ENCODE data around the gene SPDL1. TPM values are rescaled to one million over a fixed set of nuclear protein-coding genes. Genes with fewer than 3 reads are reported as not detected.
"Not testable (repeated sequence)": the region's sequence is repeated elsewhere in the genome, so short reads cannot be mapped to it uniquely, and the experiment has no call there.

The SPDL1 gene
- polyA plus RNA-seq, 1 experiment: 35.4 TPM

- CTCF ChIA-PET: interaction anchor here (0.7 kb wide), 1 partner anchor 984 kb away, joined by 4 read pairs; no protein-coding TSS in a partner anchor
- POLR2A ChIA-PET: no interaction called here
- no peak for TF ChIP-seq CTCF (IDR thresholded peaks at IDR 0.05; ENCODE audit: insufficient read depth, low read depth, low read length)
- H3K27me3 ChIP-seq (ENCODE audit: control insufficient read depth, insufficient read depth, low read length): no peaks in the 10 kb centered on the region
- no peaks in the 10 kb centered on the region for H3K36me3 ChIP-seq (ENCODE audit: control insufficient read depth, insufficient read depth, low read length)
- no peak overlapping the region for H3K4me3 ChIP-seq (ENCODE audit: low read depth, low read length)
- no peak for DNase-seq (ENCODE audit: low read depth)
Observed at GRCh38 chr5:169615561-169615960, 32.0 kb downstream of the SPDL1 start.

- H3K36me3 ChIP-seq (ENCODE audit: control insufficient read depth, insufficient read depth, low read length); H3K4me3 ChIP-seq (ENCODE audit: low read depth, low read length); H3K27me3 ChIP-seq (ENCODE audit: control insufficient read depth, insufficient read depth, low read length); DNase-seq (ENCODE audit: low read depth); CTCF ChIA-PET; POLR2A ChIA-PET: not testable (repeated sequence)
Observed at GRCh38 chr5:169624307-169624706, 40.7 kb downstream of the SPDL1 start.

- no peak for TF ChIP-seq CTCF (IDR thresholded peaks at IDR 0.05; ENCODE audit: insufficient read depth, low read depth, low read length)
- no peaks in the 10 kb centered on the region for H3K36me3 ChIP-seq (ENCODE audit: control insufficient read depth, insufficient read depth, low read length)
- H3K4me3 ChIP-seq (ENCODE audit: low read depth, low read length): no peak overlapping the region
- ChIA-PET POLR2A (no interaction called here), CTCF (no interaction called here)
- DNase-seq (ENCODE audit: low read depth): peak; percentile 84
- no peaks in the 10 kb centered on the region for H3K27me3 ChIP-seq (ENCODE audit: control insufficient read depth, insufficient read depth, low read length)
Observed at GRCh38 chr5:169626779-169627178, 43.2 kb downstream of the SPDL1 start.

GRCh38 chr5:169627551-169627950, 44.0 kb downstream of the SPDL1 start:
- no peak for DNase-seq (ENCODE audit: low read depth)
- H3K27me3 ChIP-seq (ENCODE audit: control insufficient read depth, insufficient read depth, low read length): no peaks in the 10 kb centered on the region
- H3K36me3 ChIP-seq (ENCODE audit: control insufficient read depth, insufficient read depth, low read length): no peaks in the 10 kb centered on the region
- ChIA-PET CTCF (no interaction called here), POLR2A (no interaction called here)
- no peak for TF ChIP-seq CTCF (IDR thresholded peaks at IDR 0.05; ENCODE audit: insufficient read depth, low read depth, low read length)
- H3K4me3 ChIP-seq (ENCODE audit: low read depth, low read length): no peak overlapping the region

- ChIA-PET POLR2A (no interaction called here), CTCF (no interaction called here)
- no peaks in the 10 kb centered on the region for H3K27me3 ChIP-seq (ENCODE audit: control insufficient read depth, insufficient read depth, low read length)
- no peaks in the 10 kb centered on the region for H3K36me3 ChIP-seq (ENCODE audit: control insufficient read depth, insufficient read depth, low read length)
- TF ChIP-seq CTCF (IDR thresholded peaks at IDR 0.05; ENCODE audit: insufficient read depth, low read depth, low read length): no peak
- DNase-seq (ENCODE audit: low read depth): peak; percentile 76
- no peak overlapping the region for H3K4me3 ChIP-seq (ENCODE audit: low read depth, low read length)
Observed at GRCh38 chr5:169628892-169629291, 45.3 kb downstream of the SPDL1 start.

GRCh38 chr5:169629847-169630548, 46.4 kb downstream of the SPDL1 start:
- POLR2A ChIA-PET: no interaction called here
- no peaks in the 10 kb centered on the region for H3K36me3 ChIP-seq (ENCODE audit: control insufficient read depth, insufficient read depth, low read length)
- peak; percentile 54 for DNase-seq (ENCODE audit: low read depth)
- no peak overlapping the region for H3K4me3 ChIP-seq (ENCODE audit: low read depth, low read length)
- H3K27me3 ChIP-seq (ENCODE audit: control insufficient read depth, insufficient read depth, low read length): no peaks in the 10 kb centered on the region
- no peak for TF ChIP-seq CTCF (IDR thresholded peaks at IDR 0.05; ENCODE audit: insufficient read depth, low read depth, low read length)
- CTCF ChIA-PET: interaction anchor here (1.1 to 1.3 kb wide), 2 partner anchors 11 to 39 kb away, joined by 3 read pairs; no protein-coding TSS in a partner anchor

Measured in BJ (cell line).